HG02852 (cell line): ENCODE data around the gene LIN7A.
A peak's percentile ranks its signal among the peaks of the same experiment; 100 is the strongest.
"Not testable (repeated sequence)": the region's sequence is repeated elsewhere in the genome, so short reads cannot be mapped to it uniquely, and the experiment has no call there.

Experiments used
- ATAC-seq: cut with Tn5 transposase; IDR thresholded peaks from one replicate; pipeline ENCODE4 v1.9.1; 2021; ENCODE audit warnings: mild to moderate bottlenecking, moderate library complexity; ENCODE audit not compliant: unreplicated experiment

LIN7A gene

DNA sequence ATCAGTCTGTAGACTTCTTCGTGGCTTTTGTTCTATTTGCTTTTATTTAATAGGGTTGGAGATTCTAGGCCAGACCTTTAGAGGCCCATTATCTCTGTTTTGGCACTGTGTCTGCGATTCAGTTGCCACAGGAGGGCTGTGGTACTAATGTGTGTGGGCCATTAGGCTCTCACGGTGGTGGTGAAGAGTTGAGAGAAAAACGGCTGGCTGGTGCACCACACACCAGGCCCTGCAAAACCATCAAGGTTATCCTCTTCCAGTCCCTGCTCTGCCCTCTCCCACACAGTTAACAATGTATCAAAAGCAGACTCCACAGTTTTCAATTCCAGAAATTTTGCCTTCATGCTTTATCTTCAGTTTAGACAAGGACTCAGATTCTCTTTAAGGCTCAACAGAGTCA is 123.3 kb downstream of the LIN7A start:
- ATAC-seq: no peak

DNA sequence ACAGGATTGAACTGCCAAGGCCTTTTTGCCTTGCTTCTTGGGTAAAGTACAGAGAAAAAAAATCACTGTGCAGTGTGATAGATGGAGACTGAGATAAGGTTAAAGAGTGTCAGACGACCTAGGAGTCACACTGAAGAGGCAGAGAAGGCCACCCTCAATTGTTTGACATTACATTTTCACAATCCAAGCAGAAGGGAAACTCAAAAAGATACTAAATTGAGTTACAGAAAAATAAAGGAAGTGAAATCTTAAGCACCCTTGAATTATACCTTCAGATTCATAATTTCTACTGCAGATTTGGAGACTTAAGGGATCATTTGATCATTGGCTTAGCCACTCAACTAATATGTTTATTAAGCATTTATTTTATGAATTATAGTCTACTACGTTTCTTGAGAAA is 123.9 kb downstream of the LIN7A start:
- peak; percentile 62 for ATAC-seq

DNA sequence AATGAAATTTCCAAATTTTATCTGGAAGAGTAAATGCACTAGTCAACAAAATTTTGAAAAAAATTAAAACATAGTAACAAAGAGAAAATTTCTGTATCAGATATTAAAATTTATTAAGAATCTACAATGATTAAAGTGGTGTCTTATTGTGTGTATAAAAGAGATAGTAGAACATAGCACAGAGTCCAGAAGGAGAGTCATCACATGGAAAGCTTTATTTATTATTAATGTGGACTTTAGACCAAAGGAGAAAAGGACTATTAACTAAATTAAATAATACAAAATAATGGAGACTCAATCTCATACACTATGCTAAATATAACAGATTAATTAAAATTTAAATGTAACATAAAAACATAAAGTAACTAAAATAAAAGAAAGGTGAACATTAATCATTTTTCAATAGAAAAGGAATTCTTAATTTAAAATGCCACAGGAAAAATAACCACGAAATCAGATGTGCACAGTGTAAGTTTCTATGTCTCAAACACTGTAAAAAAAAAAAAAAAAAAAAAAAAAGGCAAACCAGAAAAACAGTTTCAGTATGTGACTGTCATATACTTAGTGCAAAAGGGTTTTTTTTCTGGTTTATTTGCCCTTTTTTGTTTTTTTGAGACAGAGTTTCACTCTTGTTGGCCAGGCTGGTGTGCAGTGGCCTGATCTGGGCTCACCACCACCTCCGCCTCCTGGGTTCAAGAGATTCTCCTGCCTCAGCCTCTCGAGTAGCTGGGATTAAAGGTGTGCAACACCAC is 125.6 kb downstream of the LIN7A start:
- no peak for ATAC-seq

DNA sequence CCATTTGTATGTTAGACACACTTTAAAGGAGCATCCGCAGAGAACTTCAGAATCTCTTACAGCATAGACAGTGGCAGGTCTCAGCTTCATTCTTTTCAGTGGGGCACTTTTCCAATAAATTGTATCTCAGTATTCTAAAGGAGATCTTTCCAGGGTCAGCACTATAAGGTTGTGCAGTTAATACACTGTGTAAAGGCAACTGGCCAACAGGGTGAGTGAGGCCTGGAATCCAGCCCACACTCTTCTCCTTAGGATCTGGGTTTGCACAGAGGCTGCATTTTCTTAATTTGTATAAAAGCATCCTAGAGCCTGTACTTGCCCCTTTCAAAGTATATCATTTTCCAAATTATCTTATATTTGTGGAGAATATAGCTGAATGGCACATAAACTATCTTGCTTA is 126.9 kb downstream of the LIN7A start:
- no peak for ATAC-seq

DNA sequence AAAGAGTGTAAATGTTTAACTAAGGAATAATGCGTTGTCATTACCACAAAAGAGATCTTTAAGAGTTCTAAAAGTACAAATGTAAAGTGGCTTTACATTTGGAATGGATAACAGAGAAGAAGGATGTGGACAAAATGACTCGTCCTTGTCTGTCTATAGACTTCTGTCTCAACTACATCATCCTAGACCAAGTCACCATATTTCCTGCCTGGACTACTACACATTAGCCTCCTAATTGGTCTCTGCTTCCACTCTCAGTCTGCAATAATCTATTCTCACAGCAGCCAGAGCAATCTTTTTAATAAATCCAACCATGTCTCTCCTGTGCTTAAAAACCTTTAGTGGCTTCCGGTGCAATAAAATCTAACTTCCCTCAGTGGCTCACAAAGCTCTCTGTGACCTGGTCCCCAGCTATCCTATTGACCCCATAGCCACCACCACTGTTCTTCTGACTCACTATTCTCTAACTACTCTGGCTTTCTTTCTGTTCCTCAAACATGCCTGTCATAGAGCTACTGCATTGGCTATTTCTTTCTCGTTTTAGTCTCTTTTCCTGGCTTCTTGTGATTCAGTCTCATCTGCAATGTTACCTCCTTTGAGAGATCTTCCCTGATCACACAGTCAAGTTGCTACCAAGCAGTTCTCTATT is 130.0 kb downstream of the LIN7A start:
- peak; percentile 92 for ATAC-seq

DNA sequence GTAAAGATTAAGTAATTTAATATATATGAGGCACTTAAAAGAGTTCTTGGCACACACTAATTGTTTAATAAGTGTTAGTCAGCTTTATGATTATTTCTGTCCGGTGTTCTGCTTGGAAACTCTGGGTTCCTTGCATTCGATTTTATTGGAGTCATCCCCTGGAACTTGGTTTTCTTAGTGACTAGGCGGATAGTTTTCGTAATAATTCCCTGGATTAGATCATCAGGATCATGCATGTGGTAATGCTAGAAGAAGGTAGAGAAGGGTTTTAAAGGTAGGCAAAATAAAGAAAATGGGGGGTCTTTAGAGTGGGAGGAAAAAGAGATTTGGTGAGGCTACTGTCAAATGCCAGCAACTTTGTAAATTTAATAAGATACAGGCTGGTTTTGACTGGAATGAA is 132.6 kb downstream of the LIN7A start:
- ATAC-seq: no peak

DNA sequence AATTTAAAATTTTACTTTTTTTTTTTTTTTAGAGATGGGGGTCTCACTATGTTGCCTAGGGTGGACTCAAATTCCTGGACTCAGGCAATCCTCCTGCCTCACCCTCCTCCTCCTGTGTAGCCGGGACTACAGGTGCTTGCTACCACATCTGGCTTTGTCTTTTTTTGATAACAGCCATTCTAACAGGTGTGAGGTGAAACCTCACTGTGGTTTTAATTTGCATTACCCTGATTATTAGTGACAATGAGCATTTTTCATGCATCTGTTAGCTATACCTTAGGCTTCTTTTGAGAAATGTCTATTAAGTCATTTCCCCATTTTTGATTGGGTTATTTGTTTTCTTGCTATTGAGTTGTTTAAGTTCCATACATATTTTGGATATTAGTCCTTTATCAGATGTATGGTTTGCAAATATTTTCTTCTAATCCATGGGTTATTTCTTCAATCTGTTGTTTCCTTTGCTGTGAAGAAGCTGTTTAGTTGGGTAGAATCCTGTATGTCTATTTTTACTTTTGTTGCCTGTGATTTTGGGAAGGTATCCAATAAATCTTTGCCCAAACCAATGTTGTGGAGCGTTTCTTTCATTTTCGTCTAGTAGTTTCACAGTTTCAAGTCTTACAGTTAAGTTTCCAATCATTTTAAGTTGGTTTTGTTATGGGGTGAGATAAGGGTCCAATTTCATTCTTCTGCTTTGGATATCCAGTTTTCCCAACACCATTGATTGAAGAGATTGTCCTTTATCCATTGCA is 134.9 kb downstream of the LIN7A start:
- ATAC-seq: peak; percentile 85

DNA sequence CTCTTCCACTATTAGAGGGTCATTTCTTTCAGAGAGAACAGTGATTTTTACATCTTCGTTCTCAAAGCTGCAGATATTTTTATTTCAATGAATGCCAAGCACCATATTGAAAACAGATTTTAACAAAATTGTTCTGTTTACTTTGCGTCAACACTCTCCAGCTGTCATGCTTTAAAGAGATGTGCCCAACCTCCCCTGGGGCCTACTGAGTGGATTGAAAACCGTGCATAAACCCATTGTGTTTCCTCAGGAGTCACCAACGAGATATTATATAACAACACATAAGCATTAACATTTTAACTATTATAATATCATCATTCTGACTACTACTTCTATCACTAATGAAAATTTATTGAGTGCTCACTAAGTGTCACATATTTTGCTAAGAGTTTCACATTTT is 139.5 kb downstream of the LIN7A start:
- no peak for ATAC-seq

DNA sequence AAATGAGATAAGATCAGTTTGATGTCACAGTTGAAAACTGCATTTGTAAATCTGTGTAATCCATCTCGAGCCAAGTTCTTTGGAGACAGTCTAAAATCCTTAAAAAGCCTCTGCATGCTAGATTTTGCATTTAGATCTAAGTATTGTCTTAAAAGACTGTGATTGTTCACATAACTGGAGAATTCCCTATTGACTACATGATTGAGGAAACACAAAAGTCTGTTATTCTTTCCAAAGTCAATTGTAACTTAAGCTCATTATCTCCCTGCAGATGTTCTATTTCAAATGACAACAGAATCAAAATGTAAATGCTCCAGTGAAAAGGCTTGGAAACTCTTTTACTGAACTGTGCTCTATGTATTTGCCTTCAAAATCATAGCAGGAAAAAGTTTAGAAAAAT is 143.2 kb downstream of the LIN7A start:
- ATAC-seq: no peak

DNA sequence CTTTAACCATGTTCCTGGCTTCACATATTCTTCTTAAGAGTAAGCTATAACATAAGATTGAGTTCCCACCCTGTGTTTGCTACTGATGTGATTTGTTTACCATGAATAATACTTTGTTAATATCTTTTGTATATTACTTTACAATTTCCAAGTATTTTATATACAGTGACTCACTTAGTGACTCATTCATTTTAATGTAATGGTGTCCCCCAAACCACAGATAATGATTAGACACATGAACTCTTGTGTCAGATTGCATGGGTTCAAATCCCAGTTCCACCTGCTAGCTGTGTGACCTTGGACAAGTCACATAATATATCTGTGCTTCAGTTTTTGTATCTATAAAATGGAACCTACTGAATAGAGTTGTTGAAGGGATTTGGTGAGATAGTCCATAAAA is 144.9 kb downstream of the LIN7A start:
- no peak for ATAC-seq

DNA sequence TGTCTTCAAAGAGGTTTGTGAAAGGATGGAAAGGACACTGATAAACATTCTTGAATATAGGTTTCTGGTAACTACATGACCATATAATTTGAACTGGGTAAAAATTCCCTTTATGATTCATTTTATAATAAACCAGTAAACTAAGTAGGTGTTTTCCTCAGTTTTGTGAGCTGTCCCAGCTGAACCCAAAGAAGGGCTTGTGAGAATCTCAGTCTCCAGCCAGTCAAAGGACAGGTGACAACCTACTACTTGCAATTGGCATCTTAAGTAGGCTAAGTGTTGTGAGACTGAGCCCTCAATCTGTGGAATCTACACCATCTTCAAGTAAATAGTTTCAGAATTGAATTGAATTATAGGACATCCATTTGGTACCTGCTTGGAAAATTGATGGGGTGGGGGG is 145.9 kb downstream of the LIN7A start:
- ATAC-seq: no peak

DNA sequence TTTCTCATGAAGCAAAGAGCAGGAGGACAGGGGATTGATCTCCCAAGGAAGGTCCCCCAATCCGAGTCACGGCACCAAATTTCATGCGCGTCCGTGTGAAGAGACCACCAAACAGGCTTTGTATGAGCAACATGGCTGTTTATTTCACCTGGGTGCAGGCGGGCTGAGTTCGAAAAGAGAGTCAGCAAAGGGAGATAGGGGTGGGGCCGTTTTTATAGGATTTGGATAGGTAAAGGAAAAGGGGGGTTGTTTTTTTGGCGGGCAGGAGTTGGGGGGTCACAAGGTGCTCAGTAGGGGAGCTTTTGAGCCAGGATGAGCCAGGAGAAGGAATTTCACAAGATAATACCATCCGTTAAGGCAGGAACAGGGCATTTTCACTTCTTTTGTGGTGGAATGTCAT is 149.3 kb downstream of the LIN7A start:
- not testable (repeated sequence) for ATAC-seq

DNA sequence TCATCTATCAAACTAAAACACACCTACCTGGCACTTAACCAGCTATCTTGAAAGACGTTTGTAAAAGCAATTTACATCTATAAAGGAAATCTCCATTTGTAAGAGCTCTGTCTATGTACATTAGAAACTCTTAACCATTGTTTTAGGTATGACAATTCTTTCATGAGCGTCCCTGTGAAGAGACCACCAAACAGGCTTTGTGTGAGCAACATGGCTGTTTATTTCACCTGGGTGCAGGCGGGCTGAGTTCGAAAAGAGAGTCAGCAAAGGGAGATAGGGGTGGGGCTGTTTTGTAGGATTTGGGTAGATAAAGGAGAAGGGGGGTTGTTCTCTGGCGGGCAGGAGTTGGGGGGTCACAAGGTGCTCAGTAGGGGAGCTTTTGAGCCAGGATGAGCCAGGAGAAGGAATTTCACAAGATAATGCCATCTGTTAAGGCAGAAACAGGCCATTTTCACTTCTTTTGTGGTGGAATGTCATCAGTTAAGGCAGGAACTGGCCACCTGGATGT is 154.7 kb downstream of the LIN7A start:
- not testable (repeated sequence) for ATAC-seq

DNA sequence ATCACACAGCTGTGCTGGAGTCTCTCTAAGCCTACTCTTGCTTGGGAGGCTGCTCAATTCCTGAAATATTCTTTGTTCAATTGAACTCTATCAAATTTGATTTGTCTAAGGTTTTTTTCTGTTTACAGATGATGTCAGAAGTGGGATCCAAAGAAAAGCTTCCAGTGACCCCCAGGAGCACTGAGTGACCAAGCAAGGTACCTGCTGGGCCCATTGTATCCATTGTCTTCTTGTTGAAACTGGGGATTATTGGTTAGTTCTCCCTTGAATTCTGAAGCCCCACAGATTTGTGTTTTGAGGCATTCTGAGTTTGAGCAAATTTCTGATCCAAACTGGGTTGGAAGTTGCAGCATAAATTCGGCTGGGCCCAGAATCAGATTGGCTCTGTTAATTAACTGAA is 156.4 kb downstream of the LIN7A start:
- no peak for ATAC-seq

DNA sequence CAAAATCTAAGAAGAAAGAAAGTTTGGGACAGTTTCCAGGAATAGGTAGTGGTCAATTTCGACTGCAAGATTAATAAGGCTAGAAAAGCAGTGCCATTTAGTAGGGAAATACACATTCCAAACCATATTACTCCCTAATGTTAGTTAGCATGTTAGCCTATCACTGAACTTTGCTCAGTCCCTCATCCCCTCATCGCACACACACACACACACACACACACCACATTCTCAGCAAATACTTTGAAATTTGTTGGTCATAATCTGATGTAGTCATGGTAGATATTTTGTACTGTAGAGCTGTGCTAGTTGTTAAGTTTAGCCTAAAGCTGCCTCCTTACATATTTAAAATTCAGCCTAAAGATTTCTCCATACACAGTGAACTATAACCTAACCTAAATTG is 157.0 kb downstream of the LIN7A start:
- ATAC-seq: no peak

DNA sequence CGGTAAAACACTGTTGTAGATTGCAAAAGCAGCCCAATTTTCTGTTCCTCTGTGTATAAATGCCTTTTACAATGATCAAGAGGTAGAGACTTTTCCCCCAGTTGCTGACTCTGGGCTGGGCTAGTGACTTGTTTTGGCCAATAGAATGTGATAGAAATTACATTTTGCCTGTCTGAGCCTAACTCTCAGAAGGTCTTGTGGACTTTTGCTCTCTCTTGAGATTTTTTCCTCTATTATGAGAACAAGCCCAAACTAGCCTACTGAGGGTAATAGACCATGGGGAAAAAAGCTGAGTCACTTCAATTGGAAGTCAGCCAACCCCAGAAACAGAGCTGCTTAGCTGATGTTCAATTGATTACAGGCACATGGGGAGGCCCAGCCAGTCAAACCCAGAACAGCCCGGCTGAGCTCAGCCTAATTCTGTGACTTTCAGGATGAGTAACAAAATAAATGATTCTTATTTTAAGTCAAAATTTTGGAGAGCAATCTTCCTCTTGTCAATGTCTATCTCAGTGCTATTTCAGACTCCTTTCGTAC is 159.7 kb downstream of the LIN7A start:
- peak; percentile 95 for ATAC-seq

DNA sequence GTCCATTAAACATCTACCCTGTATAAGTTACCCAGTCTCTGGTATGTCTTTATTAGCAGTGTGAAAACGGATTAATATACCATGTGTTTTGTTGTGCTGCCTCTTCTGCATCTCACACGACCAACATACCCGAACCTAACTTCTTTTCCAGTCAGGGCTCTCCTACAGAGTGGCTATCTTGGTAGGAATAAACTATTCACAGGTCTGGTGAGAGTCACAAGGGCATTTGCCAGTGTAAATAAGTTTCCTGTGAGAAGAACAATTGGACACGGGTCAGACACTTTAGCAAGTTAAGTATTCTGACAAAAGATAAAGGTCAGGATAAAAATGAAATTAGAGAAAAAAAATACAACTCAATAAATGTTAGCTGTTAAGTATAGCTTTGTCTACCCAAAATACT is 160.1 kb downstream of the LIN7A start:
- no peak for ATAC-seq

DNA sequence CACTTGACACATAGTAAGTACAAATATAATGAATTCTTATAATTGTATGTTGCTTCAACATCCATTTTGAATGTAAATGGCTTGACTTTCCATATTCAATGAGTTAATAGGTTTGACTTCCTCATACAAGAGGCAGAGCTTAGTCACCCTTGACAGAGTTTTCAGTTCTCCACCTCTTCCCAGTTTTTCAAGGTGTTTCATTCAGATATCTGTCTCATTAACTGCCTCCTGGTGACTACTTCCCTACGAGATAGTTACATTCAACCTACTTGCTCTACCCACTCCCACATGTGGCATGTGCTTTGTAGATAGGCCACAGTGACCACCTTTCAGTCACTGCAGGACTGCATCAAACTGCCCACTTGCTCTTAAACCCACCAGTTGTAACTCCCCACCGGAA is 161.0 kb downstream of the LIN7A start:
- no peak for ATAC-seq

DNA sequence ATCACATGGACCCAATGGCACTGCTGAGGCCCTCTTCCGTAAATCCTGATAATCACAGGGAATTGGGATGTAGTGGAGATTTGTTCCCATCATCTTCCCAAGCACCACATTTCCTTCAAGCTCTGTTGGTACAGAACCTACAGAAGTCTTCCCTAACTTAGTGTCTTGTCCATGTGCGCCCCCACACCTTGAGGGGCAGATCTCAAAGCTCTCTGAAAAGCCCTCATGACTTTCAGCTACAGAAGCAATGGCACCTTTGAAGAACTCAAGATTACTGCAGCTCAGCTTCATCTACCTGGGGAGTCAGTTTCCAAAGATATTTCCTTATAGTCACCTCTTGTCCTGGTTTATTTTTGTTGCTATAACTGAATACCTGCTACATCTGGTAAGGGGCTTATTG is 166.8 kb downstream of the LIN7A start:
- no peak for ATAC-seq

DNA sequence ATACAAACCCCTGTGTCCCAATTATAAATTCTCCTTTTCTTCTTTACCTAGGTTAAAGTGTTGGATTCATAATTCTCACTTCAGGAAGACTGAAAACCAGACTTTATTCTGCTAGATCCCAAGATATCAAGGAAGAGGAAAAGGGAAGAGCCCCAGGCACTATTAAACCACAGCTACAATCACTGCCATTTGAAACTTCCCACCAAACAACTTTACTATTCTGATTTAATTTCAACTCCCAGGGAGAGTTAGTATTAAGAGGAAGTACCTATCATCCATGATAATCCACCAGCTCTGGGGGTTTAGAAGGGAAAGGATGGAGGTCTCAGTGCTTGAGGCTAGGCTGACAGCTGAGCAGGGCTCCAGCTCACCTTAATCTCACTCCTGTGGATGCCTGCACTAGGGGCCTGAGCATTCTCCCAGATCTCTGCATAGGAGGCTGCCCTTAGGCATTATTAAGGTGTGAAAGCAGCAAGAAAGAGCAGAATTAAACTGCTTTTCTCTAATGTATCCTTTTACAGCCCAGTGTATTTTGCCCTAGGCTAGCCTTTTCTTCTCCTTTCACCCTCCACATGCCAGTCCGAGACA is 168.1 kb downstream of the LIN7A start:
- ATAC-seq: no peak

DNA sequence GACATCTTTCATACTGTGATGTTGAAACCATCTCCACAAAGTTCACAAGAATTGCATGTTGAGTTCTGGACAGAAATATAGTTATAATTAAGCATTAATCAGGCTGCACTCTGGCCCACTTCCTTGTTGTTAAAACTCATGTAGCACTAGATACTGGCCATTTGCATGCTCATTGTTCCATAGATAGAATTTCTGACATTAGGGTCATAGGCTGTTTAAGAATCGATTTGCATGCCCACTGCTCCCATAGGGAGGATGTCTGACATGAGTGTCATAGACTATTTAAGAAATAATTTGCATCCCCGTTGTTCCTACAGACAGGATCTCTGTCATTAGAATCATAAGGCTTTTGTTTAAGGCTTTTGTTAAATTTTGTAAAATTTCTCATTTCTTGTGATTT is 170.8 kb downstream of the LIN7A start:
- peak; percentile 95 for ATAC-seq
